GM18508 (cell line): ENCODE measurements around the gene URAD.
"Not testable (repeated sequence)": the region's sequence is repeated elsewhere in the genome, so short reads cannot be mapped to it uniquely, and the experiment has no call there.

ENCODE experiments used
- ATAC-seq: cut with Tn5 transposase; IDR thresholded peaks from one replicate; pipeline ENCODE4 v1.9.1; 2021; ENCODE audit warnings: moderate number of reproducible peaks; ENCODE audit not compliant: insufficient read depth, unreplicated experiment

URAD gene

GRCh38 chr13:27988520-27988919 lies at the start of gene URAD:
Gene URAD, minus strand, starts transcription at chr13:27988693. Its CDS starts 56 bp downstream, at chr13:27988637.
- no peak for ATAC-seq

- ATAC-seq: no peak
Measured at GRCh38 chr13:28037399-28037798, 48.9 kb upstream of the URAD start.

- no peak for ATAC-seq
Measured at GRCh38 chr13:28035146-28035782, 46.8 kb upstream of the URAD start.

GRCh38 chr13:28033894-28034655 lies 45.6 kb upstream of the URAD start:
- no peak for ATAC-seq

GRCh38 chr13:28032438-28032837 lies 43.9 kb upstream of the URAD start:
- ATAC-seq: not testable (repeated sequence)

- no peak for ATAC-seq
Measured at GRCh38 chr13:28031896-28032288, 43.4 kb upstream of the URAD start.

- no peak for ATAC-seq
Measured at GRCh38 chr13:28031220-28031895, 42.9 kb upstream of the URAD start.

- ATAC-seq: no peak
Measured at GRCh38 chr13:28027607-28028364, 39.3 kb upstream of the URAD start.

- no peak for ATAC-seq
Measured at GRCh38 chr13:28027071-28027470, 38.6 kb upstream of the URAD start.

- no peak for ATAC-seq
Measured at GRCh38 chr13:28026508-28026907, 38.0 kb upstream of the URAD start.

- no peak for ATAC-seq
Measured at GRCh38 chr13:28022848-28023518, 34.5 kb upstream of the URAD start.

GRCh38 chr13:28014301-28014700 lies 25.8 kb upstream of the URAD start:
- no peak for ATAC-seq

- no peak for ATAC-seq
Measured at GRCh38 chr13:28013482-28013881, 25.0 kb upstream of the URAD start.

- peak; percentile 86 for ATAC-seq
Measured at GRCh38 chr13:28012896-28013295, 24.4 kb upstream of the URAD start.

GRCh38 chr13:28012383-28012782 lies 23.9 kb upstream of the URAD start:
- no peak for ATAC-seq

- no peak for ATAC-seq
Measured at GRCh38 chr13:28010046-28010445, 21.6 kb upstream of the URAD start.

- not testable (repeated sequence) for ATAC-seq
Measured at GRCh38 chr13:28005016-28005415, 16.5 kb upstream of the URAD start.

GRCh38 chr13:28002886-28003698 lies 14.6 kb upstream of the URAD start:
- ATAC-seq: no peak

- ATAC-seq: no peak
Measured at GRCh38 chr13:28001837-28002473, 13.5 kb upstream of the URAD start.
